GM18520 (cell line): ENCODE measurements around the gene KCNJ3.

Source experiments
- ATAC-seq: cut with Tn5 transposase; IDR thresholded peaks from one replicate; pipeline ENCODE4 v1.9.1; 2021; ENCODE audit not compliant: unreplicated experiment

The KCNJ3 gene

DNA sequence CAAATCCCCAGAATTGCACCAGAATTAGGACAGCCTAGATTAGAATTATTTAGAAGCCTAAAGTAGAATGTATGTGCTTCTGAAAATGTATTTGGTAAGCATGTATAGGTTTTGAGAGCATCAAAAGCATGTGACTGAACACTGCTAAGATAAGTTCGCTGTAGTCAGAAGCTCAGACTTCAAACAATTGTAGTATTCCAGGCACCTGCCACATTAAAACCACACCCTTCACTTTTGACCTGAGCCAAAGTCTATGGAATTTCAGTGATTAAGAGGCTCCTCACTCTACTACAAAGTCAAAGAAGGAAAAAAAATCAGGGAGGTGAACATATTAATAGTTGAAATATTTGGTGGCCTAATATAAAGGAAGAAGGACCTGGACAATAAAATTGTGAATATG, 8.2 kb downstream of the KCNJ3 start:
- no peak for ATAC-seq

GRCh38 chr2:154707994-154708575, 9.6 kb downstream of the KCNJ3 start:
- no peak for ATAC-seq

DNA sequence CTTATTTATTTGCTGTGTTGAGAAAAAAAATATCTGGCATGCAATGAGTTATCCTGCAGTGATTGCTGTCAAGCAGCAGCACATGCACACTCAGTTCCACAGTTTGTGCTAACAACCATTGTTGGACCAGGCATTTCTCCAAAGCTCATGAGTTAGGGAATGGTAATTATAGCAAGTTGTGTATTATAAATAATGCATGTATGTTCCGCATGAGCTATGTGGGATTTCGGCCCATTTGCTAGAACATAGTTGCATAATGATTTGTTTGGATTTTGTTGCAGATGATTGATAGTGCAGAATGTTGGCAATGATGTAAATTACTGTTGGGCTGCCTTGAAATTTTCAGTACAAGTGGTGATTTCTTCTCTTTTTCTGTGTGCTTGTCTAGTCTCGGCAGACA, 10.7 kb downstream of the KCNJ3 start:
- no peak for ATAC-seq

GRCh38 chr2:154710078-154710477, 11.6 kb downstream of the KCNJ3 start:
- ATAC-seq, result no peak

GRCh38 chr2:154710685-154711084, 12.2 kb downstream of the KCNJ3 start:
- no peak for ATAC-seq

- ATAC-seq, result no peak
Measured at GRCh38 chr2:154713675-154714074, 15.2 kb downstream of the KCNJ3 start.

DNA sequence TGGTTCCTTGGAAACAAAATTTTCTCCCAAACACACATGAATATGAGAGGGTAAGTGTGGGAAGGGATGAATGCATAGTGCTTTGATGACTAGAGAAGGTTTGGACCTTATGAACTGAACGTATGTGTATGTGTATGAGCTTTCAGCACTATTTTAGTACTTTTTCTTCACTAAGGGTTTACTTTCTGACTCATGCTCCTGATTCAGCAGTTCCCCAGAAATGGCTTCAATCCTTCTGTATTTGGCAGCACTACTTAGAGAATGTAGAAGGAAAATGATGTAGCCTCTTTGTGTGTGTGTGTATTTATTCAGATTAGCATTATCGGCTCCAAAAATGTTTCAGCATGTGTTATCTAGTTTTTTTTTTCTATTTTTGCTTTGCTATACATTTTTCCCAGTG, 22.2 kb downstream of the KCNJ3 start:
- no peak for ATAC-seq

DNA sequence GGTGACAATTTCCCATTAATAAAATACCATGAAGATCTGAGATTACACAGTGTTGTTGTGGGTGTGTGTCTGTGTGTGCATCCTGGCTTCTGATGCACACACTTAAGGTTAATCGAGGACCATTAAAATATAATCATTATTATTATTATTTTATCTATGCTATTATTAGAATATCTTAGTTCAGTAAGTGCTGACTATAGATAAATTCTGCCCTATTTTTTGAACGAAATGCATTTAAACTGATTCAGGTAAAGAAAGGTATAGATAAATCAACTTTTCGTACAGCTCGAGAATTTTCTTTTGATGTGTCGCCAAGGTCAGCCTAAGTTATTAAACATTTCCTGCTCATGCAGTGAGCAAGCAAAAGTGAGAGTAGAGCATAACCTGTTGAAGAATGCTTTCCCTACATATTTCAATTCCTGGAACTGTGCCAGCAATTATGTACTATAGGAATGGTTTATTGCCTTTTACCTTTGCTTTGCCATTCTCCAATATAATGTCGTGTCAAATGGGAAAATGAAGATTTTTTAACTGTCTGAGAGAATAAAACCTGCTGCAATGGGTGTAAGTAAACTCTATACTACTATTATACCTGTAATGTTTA, 25.8 kb downstream of the KCNJ3 start:
- no peak for ATAC-seq

DNA sequence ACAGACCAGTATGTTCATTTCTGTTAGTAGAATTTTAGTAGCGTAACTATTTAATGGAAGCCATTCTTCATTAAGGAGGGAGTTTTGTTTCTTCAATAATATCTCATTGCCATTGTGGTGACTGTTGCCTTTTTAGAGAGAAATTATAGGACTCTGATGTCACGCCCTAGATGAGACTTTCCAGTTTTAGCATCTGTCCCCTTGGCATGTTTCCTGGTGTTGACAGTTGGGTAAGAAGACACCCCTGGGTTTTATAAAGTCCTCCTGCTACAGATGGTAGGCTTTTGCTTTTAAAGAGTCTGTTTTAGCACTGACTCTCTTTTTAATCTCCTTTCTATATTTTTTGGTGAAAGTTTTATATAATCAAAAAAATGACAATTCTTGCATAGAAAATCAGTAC, 41.9 kb downstream of the KCNJ3 start:
- no peak for ATAC-seq

DNA sequence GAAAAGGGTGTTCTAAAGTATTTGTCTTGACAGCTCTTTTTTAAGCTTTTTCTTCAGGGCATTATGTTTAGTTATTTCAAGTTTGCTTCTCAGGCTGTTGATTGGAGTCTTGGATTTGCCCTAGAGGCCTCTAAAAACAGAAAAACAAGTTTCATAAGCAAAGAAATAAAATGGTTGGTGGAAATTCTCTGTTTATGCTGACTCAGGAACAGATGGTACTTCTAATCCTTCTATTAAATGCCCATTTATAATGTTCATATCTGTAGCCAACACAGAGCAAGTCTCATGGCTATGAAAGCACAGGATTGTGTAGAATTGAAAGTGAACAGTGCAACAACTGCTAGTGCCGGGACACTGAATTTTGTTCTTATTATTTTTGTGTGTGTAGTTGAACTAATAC, 60.4 kb downstream of the KCNJ3 start:
- no peak for ATAC-seq

DNA sequence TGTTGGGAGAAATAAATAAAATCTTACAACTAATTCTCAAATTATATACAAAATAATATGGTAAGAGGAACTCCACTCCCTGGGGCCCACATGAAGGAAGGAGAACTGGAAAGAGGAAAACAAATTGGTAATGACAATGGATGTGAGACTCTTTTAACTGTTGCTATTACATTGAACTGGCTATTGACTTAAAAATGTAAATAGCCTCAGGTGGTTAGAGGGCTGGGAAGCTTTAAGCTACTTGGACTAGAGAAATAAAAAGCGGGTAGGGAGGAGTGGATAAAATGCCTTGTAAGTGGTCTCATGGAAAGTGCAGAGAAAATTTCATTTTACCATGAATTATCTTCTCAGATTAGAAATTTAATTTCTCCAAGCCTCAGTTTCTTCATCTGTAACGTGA, 64.1 kb downstream of the KCNJ3 start:
- no peak for ATAC-seq

- ATAC-seq, result no peak
Measured at GRCh38 chr2:154771664-154772284, 73.3 kb downstream of the KCNJ3 start.

GRCh38 chr2:154776825-154777224, 78.3 kb downstream of the KCNJ3 start:
- no peak for ATAC-seq

DNA sequence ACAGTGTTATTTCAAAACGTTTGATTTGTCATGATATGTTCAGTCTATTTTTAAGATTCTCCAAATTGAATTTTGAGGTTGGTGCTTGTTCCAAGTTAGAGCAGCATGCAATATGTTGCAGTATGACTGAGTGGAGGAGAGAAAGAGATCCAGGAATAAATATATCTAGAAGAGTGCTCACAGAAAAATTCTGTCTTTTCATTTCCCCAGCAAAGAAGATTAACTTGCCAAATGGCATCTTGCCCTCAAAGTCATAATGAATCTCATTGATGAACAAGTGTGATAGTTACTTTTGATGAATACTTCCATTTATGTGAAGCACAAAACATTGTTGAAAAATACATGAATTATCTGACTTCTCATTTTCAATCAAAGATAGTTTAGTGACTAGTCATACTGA, 95.9 kb downstream of the KCNJ3 start:
- ATAC-seq, result no peak

- ATAC-seq, result no peak
Measured at GRCh38 chr2:154795651-154796050, 97.2 kb downstream of the KCNJ3 start.

DNA sequence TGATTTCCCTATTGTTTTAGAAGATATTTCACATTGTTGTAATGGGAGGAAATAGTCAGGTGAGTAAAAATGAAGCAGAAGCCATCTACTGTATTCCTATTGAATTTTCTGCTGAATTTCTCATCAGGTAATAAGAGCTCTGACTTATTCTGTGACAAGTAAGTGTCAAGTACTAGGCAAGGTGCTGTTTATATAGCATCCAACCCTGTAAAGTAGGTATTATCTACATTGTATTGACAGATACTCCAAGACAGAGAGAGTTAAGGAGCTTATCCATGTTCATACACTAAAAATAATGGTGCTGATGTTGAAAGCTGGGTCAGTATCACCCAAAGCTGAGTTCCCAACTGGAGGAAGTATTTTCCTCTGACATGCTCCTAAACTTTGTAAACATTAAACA, 106.0 kb downstream of the KCNJ3 start:
- ATAC-seq, result no peak

DNA sequence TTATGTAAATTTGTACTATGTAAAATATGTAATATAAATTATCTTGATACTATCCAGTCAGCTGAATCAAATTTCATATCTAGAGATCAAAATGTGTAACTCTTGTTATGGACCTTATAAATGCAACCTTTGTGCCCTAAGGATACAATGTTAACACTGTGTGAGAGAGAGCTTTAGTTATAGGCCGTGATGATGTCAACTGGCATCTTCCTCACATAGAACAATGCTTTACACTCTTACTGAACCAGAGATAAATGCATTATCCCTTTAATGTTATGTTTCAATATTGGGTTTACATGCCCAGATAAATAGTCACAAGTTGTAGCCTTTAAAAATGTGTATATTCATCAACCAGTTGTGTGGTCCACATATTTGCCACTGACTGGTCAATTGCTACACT, 115.1 kb downstream of the KCNJ3 start:
- no peak for ATAC-seq

- ATAC-seq, result no peak
Measured at GRCh38 chr2:154814856-154815255, 116.4 kb downstream of the KCNJ3 start.

DNA sequence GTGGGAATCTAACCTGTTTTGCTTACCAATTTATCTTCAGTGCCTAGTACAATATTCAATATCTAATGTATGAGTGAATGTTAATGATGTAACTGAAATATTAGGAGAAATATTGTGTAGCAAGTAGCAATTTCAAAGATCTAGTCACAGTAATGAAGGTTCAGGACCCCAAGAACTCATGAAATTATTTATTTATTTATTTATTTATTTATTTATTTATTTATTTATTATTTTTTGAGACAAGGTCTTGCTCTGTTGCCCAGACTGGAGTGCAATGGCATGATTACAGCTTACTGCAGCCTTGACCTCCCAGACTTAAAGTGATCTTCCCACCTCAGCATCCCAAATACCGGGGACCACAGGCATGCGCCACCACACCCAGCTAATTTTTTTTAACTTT, 126.9 kb downstream of the KCNJ3 start:
- no peak for ATAC-seq

GRCh38 chr2:154826827-154827226, 128.3 kb downstream of the KCNJ3 start:
- ATAC-seq, result no peak

GRCh38 chr2:154827286-154827685, 128.8 kb downstream of the KCNJ3 start:
- no peak for ATAC-seq

DNA sequence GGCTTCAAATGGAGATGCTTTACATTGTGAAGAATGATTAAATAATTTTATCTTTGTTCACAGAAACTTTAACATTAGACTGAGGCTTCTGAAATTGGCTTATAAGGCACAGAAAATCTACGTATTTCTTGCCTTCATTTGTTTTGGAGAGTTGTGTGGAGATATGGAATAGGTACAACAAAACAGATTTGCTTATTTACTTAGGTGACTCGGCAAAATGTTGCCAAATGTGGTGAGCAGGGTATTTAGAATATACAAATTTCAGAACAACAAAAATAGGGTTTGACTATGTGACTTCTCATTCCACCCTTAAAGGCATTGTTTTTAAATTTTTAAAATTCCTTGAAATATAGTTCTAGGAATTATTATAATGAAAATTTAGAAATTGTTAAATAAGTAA, 134.2 kb downstream of the KCNJ3 start:
- ATAC-seq, result no peak

GRCh38 chr2:154836632-154837031, 138.1 kb downstream of the KCNJ3 start:
- ATAC-seq, result no peak
